ENCODE results near the gene SPAG9.
"Not testable (repeated sequence)": the region's sequence is repeated elsewhere in the genome, so short reads cannot be mapped to it uniquely, and the experiment has no call there.

The SPAG9 gene

DNA sequence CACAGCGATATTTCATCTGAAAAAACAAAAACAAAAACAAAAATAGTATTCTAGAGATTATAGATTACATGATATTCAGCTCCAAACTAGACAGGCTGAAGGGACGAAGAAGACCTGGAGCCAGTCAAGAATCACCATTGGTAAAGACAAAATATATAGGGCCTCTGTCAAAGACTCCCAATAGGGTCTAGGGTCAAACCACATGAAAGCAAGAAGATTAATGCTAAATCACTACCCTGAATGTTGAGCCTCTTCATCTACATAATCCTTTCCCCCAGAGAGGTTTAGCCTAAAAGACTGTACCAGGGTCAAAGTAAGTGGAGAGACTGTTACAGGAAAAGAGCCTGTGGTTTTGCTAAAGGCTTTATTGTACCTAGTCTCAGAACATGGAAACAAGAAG is 21.9 kb upstream of the SPAG9 start:
- DNase-seq (ENCODE audit: low read depth in 2 of 2): no peak

DNA sequence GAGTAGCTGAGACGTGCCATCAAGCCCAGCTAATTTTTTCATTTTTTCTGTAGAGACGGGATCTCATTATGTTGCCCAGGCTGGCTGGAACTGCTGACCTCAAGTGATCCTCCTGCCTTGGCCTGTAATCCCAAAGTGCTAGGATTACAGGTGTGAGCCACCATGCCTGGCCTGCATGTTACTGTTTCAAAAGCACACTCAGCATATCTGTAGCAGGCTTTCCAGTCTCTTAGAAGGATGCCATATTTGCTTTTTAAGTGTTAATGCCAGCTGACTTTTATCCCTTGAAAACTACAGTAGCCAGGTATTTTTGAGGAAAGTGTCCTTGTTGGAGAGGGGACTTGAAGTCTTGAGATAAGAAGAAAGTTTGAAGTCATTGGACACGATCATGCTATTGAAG is 15.3 kb upstream of the SPAG9 start:
- DNase-seq (ENCODE audit: low read depth in 2 of 2): no peak

DNA sequence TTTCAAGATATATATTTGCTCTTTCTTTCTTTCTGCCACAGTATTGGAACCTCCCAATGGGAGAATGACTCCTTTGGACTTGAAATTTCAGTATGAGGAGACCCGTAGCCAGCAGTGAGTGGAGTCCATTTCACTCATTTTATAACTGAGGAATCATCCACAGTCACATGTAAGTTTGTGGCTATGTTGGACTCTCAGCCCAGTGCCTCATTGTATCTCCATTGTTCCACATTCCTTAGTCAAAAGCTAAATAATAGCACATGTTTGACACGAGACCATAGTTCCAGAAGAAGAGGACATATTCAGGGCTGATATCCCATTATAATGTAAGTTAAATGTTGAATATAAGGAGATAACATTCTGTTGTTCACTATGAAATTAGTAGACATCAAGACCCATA is 12.7 kb upstream of the SPAG9 start:
- DNase-seq (ENCODE audit: low read depth in 2 of 2): no peak

DNA sequence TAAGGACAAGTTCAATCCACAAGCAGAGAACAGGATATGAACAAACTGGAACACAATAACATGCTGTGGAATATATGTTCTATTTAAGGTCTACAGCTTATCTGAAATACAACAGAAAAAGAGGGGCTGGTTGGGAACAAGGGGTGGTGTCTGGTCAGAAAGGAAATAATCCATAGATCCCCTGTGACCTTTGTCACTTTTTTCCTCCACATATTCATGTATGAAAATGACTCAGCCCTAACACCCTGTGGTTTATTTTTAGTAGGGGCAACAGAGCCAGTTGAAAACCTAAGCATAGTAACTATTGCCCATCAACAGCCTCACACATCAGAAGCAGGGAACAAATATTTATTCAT is 12.3 kb upstream of the SPAG9 start:
- no peak for DNase-seq (ENCODE audit: low read depth in 2 of 2)

DNA sequence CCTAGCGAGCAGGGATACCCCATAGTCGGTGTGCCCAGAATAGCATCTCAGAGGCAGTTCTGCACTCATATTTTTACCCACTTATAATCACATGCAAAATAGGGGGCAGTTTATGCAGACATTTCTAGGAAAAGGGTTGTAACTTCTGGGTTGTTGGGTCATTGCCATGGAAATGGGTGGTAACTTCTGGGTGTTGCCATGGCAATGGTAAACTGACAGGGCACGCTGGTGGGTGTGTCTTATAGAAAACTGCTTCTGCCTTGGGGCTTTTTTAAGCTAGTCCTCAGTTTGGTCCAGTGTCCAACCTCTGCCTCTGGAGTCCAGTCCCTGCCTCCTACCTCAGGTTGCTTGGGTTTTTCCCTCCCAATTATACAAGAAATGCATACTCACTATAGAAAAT is 7.4 kb upstream of the SPAG9 start:
- DNase-seq (ENCODE audit: low read depth in 2 of 2): no peak

DNA sequence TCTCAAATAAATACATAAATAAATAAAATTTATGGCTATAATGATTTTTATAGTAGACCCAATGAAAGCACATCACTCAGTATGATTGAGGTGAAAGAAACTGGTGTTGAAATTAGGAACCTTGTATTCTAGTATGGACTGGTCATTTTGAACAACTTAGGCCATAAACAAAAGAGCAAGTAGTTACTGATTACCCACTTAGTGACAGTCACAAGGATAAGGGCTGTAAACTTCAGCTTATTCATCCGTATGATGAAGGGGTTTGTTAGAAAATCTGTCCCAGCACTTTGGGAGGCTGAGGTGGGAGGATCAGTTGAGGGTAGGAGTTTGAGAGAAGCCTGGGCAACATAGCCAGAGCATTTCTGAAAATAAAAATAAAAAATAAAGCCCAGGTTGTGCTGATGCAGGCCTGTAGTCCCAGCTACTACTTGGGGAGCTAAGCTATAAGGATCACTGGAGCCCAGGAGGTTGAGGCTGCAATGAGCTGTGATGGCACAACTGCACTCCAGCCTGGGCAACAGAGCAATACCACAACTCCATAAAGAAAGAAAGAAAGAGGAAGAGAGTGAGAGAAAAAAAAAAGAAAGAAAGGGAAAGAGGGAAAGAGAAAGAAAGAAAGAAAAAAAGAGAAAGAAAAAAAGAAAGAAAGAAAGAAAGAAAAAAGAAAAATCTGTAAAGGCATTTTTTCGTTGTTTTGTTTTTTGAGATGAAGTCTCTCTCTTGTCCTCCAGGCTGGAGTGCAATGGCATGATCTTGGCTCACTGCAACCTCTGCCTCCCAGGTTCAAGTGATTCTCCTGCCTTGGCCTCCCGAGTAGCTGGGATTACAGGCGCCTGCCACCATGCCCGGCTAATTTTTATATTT is 4.2 kb upstream of the SPAG9 start:
- no peak for DNase-seq (ENCODE audit: low read depth in 2 of 2)

DNA sequence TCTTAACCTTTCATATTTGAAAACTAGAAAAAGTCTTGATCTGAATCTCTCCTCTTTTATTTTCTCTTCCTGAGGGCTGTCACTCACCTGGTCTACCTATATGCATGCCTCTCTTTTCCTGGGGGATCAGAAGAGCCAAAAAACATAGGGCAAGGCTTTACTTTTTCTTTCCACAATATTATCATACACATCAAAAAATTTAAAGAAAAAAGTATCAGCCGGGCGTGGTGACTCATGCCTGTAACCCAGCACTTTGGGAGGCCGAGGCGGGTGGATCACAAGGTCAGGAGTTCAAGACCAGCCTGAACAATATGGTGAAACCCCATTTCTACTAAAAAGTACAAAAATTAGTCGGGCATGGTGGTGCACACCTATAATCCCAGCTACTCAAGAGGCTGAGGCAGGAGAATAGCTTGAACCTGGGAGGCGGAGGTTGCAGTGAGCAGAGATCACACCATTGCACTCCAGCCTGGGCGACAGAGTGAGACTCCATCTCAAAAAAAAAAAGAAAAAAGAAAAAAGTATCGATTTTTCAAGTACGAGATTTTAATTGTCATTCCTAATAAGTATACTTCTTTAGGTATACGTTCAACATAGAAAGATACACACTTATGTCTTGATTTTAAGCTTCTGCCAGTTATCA is 1.9 kb upstream of the SPAG9 start:
- DNase-seq (ENCODE audit: low read depth in 2 of 2): not testable (repeated sequence)

DNA sequence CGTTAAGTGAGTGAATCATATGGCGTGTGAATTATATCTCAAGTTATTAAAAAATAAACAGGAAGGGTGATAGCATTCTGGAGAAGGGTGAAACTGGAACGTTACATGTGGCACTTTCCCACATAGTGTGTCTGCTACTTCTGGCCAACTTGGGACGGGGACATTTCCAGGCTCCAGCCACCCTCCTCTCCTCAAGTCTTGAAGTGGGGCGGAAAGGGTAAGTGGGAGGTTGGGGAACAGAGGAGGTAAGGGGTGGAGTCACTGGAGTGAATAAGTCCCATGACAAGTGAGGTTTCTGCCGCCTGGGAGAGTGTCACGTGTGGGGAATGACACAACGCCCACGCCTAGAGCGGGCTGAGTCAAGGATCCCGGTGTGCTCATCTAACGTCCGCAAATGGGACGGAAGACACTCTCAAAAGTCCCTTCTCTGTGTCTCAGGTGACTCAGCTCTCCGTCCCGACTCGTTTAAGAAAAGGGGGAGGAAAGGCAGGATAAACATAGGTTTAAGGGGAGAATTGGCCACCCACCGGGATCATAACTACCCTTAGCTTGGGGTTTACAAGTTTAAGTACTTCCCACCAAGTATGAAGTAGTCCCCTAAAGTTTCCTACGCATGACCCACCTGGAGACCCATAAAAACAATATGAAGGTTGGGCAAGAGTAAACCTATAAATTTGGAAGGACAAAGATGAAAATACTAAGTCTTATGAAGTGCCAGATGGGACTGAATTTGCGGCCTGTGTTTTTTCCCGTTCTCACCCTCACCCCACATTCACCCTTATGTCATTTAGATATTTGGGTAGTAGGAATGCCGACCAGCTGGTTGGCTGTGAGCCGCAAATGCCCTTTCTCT is 1.2 kb upstream of the SPAG9 start:
- DNase-seq (ENCODE audit: low read depth in 2 of 2): peak; percentile 77 to 87

DNA sequence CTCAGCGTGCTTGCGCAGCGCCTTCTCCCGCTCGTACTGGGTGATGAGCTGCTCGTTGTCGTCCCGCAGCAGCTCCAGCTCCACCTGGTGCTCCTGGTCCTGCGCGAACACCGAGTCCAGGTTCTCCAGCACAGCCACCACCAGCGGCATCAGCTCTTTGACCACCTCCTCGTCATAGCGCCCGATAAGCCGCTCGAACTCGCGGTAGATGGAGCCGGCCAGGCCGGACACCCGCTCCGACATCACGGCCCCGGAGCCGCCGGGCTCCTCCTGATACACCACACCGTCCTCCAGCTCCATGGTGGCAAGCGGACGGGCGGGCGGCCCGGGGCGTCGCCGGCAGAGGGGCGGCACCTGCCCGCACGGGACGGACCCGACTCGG is 320 bp downstream of the SPAG9 start:
- peak in 1 of 2 donors; percentile 17 for DNase-seq (ENCODE audit: low read depth in 2 of 2)

DNA sequence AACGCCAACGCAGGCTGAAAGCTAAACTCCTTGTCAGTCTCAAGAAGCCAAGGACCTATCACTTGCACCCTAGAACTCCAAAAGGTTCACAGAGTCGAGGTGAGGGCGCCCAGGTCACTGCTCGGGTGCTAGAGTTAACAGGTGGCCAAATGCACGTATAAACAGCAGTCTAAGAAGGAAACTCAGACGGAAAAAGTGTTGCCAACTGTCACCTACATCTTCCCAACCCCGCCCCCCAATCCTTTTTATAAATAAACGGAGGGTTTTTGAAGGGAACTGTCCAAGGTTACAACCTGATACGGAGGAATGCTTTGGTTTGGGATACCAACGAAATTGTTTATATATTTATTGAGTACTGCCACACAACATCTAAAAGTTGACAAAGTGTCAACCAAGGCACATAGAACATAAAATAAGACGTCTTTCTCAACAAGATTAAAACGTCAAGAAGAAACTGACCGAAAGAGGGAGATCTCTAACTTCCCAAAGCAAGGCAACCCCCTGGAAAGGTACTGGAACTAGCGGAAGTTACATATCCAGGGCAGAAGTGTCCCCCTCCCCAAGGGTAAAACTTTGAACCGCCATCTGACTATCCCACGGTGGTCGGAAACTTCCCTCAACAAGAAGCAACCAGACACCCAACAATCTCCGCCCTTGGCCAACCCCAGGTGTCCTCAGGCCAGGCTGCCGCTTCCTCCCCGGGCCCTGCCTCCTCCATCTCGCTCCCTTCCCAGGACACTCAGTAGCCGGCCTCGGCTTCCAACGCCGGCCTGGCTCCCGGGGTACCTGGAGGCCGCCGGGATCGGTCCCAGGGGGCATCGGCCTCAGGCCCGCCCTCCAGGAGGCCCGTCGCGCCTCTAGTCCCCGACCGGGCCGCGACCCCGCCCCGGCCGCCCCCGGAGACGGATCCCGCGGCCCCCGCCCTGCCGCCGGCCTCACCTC is 982 bp downstream of the SPAG9 start:
- DNase-seq (ENCODE audit: low read depth in 2 of 2): peak; percentile 24 to 29

DNA sequence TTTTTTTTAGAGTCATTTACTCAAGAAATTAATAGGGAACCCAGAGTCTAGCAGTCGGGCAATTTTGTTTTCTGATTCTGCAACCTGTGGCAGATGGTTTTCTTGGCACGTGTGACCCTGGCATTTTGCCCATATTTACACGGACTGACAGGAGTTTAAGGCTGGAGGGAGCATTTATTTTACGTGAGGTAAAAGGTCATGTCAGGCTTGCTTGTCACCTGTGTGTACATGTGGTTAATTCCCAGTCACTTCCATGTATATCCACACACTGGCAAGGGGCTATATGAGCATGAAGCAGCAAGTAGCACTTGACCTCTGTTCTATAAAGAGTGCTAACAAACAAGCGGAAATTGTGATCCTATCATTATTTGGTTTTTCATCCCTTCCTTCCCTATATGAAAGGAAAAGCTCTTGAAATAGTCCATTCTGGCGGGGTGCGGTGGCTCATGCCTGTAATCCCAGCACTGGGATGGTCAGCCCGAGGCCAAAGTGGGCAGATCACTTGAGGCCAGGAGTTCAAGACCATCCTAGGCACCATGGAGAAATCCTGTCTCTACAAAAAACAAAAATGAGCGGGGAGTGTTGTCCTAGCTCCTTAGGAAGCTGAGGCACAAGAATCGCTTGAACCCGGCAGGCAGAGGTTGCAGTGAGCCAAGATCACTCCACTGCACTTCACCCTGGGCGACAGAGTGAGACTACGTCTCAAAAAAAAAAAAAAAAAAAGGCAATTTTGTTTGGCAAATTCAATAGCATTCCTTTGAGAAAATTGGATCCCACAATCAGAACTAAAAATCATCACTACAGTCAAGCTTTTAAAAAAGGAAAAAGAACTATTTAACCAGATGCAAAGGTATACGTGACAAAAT is 2.1 kb downstream of the SPAG9 start:
- DNase-seq (ENCODE audit: low read depth in 2 of 2): no peak

DNA sequence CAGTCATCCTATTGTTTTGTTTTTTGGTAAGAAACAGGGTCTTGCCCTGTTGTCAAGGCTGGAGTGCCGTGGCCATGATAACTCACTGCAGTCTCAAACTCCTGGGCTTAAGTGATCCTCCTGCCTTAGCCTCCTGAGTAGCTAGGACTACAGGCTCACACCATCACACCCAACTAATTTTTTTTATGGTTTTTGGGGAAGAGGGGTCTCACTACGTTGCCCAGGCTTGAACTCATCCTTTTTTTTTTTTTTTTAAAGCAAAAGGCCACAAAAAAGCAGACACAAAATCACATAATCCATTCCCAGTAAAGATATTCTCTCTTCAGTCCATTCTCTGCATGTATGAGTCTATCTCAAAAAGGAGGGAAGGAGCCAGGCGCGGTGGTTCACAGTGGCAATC is 5.5 kb downstream of the SPAG9 start:
- no peak for DNase-seq (ENCODE audit: low read depth in 2 of 2)

DNA sequence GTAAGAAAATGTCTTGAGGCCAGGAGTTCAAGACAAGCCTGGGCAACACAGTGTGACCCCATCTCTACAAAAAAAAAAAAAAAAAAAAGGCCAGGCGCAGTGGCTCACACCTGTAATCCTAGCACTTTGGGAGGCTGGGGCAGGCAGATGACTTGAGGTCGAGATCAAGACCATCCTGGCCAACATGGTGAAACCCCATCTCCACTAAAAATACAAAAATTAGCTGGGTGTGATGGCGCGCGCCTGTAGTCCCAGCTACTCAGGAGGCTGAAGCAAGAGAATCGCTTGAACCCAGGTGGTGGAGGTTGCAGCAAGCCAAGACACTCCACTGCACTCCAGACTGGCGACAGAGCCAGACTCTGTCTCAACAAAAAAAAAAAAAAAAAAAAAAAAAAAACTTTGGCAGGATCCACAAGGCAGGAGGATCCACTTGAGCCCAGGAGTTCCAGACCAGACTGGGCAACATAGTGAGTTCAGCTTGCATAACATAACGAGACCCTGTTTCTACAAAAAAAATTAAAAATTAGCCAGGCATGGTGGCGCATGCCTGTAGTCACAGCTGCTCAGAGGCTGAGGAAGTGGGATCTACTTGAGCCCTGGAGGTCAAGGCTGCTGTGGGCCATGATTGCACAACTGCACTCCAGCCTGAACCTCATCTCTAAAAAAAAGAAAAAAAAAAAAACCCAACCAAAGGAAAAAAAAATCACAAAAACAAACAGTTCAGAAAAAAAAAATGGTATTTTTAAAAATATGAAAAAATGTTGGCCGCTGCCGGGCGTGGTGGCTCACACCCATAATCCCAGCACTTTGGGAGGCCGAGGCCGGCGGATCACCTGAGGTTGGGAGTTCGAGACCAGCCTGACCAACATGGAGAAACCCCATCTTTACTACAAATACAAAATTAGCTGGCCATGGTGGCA is 8.1 kb downstream of the SPAG9 start:
- DNase-seq (ENCODE audit: low read depth in 2 of 2): not testable (repeated sequence)

DNA sequence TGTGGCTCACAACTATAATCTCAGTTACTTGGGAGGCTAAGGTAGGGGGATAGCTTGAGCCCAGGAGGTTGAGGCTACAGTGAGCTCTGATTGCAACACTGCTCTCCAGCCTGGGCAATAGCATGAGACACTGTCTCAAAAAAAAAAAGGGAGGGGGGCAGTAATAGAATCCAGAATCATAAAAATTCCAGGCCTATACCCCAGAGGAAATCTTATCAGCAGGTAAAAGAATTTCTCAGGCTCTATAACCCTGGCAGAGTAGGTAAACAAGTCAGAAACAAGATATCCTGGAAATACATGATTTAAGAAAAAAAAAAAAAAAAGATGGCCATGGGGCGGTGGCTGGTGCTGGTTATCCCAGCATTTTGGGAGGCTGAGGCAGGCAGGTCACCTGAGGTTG is 12.9 kb downstream of the SPAG9 start:
- no peak for DNase-seq (ENCODE audit: low read depth in 2 of 2)

DNA sequence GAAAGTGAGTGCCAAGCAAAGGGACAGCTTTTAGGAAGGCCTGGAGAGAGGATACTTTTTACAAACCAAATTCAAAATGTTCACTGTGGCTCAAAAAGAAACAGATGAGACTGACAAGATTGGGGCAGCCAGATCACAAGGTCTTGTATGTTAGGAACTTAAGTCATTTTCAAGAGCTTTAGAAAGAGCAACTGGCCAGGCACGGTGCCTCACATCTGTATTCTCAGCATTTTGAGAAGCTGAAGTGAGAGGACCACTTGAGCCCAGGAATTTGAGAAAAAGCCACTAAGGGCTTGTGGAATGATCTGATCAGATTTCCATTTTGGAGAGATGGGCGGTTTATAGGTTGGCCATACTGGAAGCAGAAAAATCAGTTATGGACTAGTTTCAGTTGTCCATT is 17.2 kb downstream of the SPAG9 start:
- DNase-seq (ENCODE audit: low read depth in 2 of 2): no peak

DNA sequence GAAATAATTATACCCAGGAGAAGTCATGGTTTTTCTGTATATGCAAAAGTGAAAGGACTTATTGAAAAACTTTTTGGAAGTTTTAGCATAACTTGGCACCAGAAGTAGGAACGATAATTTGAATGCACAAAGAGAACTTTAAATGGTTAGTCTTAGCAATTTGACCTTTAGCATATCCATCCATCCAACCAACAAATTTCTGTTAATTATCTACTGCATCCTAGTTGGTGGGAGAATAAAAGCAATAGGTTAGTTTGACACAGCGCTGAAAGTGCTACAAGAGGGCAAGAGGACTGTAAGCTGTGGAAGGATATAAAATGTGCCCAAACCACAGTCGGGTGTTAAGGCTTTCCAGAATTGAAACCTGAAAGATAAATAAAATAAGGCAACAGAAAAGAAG is 17.6 kb downstream of the SPAG9 start:
- DNase-seq (ENCODE audit: low read depth in 2 of 2): no peak

DNA sequence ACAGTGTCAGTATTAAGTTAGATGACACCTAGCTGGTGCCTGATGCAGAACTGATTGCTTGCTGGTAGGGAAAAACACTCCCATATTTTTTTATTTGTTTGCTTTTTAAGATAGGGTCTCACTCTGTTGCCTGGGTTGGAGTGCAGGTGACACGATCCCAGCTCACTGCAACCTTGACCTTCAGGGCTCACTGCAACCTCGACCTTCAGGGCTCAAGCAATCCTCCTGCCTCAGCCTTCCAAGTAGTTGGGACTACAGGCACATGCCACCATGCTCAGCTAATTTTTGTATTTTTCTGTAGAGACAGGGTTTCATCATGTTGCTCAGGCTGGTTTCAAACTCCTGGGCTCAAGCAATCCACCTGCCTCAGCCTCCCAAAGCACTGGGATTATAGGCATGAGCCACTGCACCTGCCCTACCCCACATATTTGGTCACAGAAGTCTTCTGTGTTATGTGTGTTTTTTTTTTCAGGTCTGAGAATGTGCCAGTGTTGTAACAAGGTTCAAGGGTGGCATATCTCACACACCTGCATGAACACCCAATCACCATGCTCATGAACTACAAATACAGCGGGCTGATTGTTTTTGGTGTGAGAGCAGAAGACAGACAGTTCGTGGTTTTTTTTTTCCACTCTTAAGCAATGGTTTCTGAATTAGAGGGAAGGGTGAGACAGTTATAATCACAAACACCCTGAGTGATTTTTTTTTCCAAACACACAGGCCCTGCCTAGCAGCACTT is 22.8 kb downstream of the SPAG9 start:
- DNase-seq (ENCODE audit: low read depth in 2 of 2): no peak

DNA sequence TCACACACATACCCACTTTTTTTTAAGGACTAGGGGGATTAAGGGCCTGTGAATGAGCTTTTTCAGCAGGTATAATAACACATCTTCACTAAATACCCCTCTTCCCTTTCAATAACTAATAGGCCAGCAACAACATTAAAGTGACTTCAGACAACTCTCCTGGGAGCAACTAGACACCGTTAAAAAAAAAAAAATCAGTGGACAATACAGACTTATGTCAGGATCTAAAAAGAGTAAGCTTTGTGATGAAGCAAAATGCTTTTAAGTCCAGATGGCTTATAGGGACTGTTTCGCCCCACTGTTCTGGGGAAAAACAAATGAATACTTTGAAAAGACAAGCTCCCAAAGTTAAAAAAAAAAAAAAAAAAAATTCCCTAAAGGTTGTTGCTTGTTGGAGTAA is 29.0 kb downstream of the SPAG9 start:
- no peak for DNase-seq (ENCODE audit: low read depth in 2 of 2)

DNA sequence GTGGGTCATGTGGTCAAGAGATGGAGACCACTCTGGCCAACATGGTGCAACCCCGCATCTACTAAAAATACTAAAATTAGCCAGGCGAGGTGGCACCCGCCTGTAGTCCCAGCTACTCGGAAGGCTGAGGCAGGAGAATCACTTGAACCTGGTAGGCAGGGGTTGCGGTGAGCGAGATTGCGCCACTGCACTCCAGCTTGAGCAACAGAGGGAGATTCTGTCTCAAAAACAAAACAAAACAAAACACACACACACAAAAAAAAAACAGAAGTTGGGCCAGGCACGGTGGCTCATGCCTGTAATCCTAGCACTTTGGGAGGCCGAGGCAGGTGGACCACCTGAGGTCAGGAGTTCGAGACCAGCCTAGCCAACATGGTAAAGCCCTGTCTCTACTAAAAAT is 31.8 kb downstream of the SPAG9 start:
- DNase-seq (ENCODE audit: low read depth in 2 of 2): not testable (repeated sequence)
